HFFc6 (cell line): ENCODE measurements around the gene SAMD13. TPM values are rescaled to one million over a fixed set of nuclear protein-coding genes. Genes with fewer than 3 reads are reported as not detected.

Experiments used
- DNase-seq: peaks from one replicate; pipeline ENCODE4 v3.0.0-alpha.2; 2018
- H3K27ac Mint-ChIP-seq: 2 replicates; pipeline ENCODE4 v1.8.0; 2020; ENCODE audit warnings: mild to moderate bottlenecking, mixed read lengths
- H3K27me3 Mint-ChIP-seq: 2 replicates; pipeline ENCODE4 v1.8.0; 2021; ENCODE audit warnings: mild to moderate bottlenecking, moderate library complexity, mixed read lengths; ENCODE audit not compliant: insufficient read depth
- H3K36me3 Mint-ChIP-seq: 2 replicates; pipeline ENCODE4 v1.8.0; 2021; ENCODE audit warnings: low read depth, mixed read lengths
- H3K4me1 Mint-ChIP-seq: 2 replicates; pipeline ENCODE4 v1.8.0; 2020; ENCODE audit warnings: low read depth, mixed read lengths
- H3K4me3 Mint-ChIP-seq: 2 replicates; pipeline ENCODE4 v1.8.0; 2020; ENCODE audit warnings: mild to moderate bottlenecking, moderate library complexity, mixed read lengths
- H3K9me3 Mint-ChIP-seq: 2 replicates; pipeline ENCODE4 v1.8.0; 2020; ENCODE audit warnings: mild to moderate bottlenecking, mixed read lengths
- total RNA-seq, 6 experiments: library from RNA; stranded (reverse); fragmentation: NEBNext Ultra II Directional; extraction: Animal tissue kit (Norgen Biotek cat#: 25700); gene quantifications; 2 replicates in 1 of 6; 3 replicates in 5 of 6; pipeline ENCODE4 v1.2.3, GENCODE V29; 2021
- TF ChIP-seq, protein P1 (sequence below): fragments of 200-600 bp; sonication (generic); IDR thresholded peaks from 2 replicates; pipeline ENCODE4 v1.5.0; 2021; ENCODE audit warnings: antibody characterized with exemption, mild to moderate bottlenecking

The SAMD13 gene
- total RNA-seq, 6 experiments from 2014 or later = 0.36 to 1.1 (median 0.45) TPM

- peaks cover 2% of the 10 kb centered on the region; the same call in 1 of the 2 replicates for H3K9me3 Mint-ChIP-seq
- H3K27me3 Mint-ChIP-seq = no peaks in the 10 kb centered on the region
- DNase-seq = no peak
- H3K36me3 Mint-ChIP-seq = peaks cover 2% of the 10 kb centered on the region; the same call in 1 of the 2 replicates
- TF ChIP-seq, protein P1, sequence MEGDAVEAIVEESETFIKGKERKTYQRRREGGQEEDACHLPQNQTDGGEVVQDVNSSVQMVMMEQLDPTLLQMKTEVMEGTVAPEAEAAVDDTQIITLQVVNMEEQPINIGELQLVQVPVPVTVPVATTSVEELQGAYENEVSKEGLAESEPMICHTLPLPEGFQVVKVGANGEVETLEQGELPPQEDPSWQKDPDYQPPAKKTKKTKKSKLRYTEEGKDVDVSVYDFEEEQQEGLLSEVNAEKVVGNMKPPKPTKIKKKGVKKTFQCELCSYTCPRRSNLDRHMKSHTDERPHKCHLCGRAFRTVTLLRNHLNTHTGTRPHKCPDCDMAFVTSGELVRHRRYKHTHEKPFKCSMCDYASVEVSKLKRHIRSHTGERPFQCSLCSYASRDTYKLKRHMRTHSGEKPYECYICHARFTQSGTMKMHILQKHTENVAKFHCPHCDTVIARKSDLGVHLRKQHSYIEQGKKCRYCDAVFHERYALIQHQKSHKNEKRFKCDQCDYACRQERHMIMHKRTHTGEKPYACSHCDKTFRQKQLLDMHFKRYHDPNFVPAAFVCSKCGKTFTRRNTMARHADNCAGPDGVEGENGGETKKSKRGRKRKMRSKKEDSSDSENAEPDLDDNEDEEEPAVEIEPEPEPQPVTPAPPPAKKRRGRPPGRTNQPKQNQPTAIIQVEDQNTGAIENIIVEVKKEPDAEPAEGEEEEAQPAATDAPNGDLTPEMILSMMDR = no peak
- no peak overlapping the region for H3K4me3 Mint-ChIP-seq
- H3K4me1 Mint-ChIP-seq = no peaks in the 10 kb centered on the region; the same call in 1 of the 2 replicates
- H3K27ac Mint-ChIP-seq = no peak overlapping the region
These were observed 9.8 kb downstream of the SAMD13 start for GRCh38 chr1:84311296-84311695.

DNA sequence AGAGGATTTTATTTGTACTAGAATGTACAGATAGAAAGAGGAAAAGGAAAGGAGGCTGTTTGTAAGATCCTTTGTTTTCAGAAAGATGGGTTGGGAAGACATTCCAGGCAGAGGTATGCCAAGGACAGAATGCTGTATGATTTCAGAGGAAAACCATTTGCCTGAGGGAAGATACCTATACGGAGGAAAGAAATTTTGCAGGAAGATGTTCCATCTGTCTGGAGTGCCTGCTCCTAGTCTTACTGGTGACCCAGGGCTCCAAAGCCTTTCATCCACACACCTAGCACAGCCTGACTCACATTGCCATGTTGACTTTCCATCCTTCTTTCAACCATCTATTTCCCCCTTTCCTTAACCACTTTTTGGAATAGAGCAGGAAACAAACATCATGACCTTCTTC lies 18.2 kb downstream of the SAMD13 start:
- Mint-ChIP-seq H3K9me3 (peaks cover 12% of the 10 kb centered on the region), H3K4me1 (peaks cover 5% of the 10 kb centered on the region), H3K27ac (no peak overlapping the region), H3K36me3 (peaks cover 9% of the 10 kb centered on the region; the same call in 1 of the 2 replicates), H3K27me3 (peaks cover 3% of the 10 kb centered on the region; the same call in 1 of the 2 replicates), H3K4me3 (no peak overlapping the region)
- TF ChIP-seq, protein P1 = no peak
- DNase-seq = no peak

- Mint-ChIP-seq H3K9me3 (no peaks in the 10 kb centered on the region), H3K4me3 (no peak overlapping the region), H3K4me1 (no peaks in the 10 kb centered on the region), H3K27me3 (peaks cover 3% of the 10 kb centered on the region), H3K36me3 (no peaks in the 10 kb centered on the region), H3K27ac (no peak overlapping the region)
- no peak for DNase-seq
- TF ChIP-seq, protein P1 = no peak
These were observed 26.3 kb downstream of the SAMD13 start for GRCh38 chr1:84327830-84328229.

DNA sequence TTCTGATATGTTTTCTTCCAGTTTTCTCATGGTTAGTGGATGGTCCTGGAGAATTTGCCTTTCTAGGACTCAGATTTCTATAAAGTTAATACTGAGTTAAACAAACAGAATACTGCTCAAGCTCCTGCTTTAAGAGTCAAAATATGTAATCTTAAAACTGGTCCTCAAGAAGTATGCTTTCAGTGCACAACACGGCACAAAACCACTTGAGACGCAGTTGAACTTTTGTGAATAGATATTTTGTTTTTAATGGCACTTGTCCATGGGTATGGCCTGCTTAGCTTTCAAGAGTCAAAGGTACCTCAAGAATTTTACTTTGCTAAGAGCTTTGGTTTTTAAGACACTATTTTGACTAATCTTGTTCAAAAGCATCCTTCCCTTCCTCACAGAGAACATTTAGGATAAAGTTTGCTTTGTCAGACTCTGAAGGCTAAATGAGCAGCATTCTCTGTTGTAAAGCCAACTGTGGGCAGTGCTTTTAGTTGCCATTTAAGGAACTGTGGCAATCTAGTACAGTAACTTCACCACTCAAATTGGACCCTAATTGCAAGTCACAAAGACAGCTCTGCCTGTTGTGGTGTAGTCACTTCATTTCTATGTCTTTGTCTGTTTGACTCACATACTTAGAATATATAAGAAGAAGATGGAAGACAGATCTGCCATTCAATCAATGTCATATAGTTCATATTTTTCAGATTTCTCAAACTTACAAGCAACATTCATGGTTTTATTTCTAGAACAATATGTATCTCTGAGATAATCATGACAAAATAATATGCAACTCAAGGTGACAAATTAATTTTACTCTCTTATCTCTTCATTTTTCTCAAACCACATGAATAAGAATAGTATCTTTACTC lies 28.8 kb downstream of the SAMD13 start:
- no peaks in the 10 kb centered on the region for H3K4me1 Mint-ChIP-seq
- TF ChIP-seq, protein P1 = no peak
- no peaks in the 10 kb centered on the region for H3K36me3 Mint-ChIP-seq
- no peak overlapping the region for H3K4me3 Mint-ChIP-seq
- H3K27me3 Mint-ChIP-seq = no peaks in the 10 kb centered on the region; the same call in 1 of the 2 replicates
- no peak for DNase-seq
- H3K27ac Mint-ChIP-seq = no peak overlapping the region
- H3K9me3 Mint-ChIP-seq = no peaks in the 10 kb centered on the region

DNA sequence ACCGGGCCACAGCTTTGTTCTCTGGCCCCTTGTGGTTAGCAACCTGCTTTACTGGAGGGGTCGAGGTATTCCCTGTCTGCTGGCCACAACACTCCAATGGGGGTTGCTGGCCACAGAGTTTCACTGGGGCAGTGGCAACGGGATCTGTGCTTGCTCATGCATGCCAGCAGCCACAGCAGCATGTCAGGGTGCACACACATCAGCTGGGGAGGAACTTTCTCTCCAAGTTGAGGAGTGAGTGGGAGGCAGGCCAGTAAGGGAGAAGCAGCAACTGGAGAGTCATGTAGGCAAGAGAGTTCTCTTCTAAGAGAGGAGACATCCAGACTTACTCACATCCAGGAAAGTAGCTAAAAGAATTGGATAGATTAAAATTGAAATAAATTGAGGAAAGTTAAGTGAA lies 38.0 kb downstream of the SAMD13 start:
- TF ChIP-seq, protein P1 = no peak
- Mint-ChIP-seq H3K4me3 (no peak overlapping the region), H3K36me3 (peaks cover 28% of the 10 kb centered on the region), H3K9me3 (peaks cover 22% of the 10 kb centered on the region), H3K27ac (no peak overlapping the region), H3K4me1 (peaks cover 15% of the 10 kb centered on the region), H3K27me3 (peaks cover 4% of the 10 kb centered on the region; the same call in 1 of the 2 replicates)
- DNase-seq = peak; percentile 11
